Esophagus muscularis mucosa (tissue), 3 donors: ENCODE data around the gene GALNT18.

Experiments
- CTCF ChIP-seq, 3 experiments: fragments of 200-600 bp in 2 of 3; fragments of 450-650 bp in 1 of 3; sonication (generic) in 2 of 3; IDR thresholded peaks; one replicate each; pipeline ENCODE4 v1.5.1; 2017 to 2019; ENCODE audit warnings: antibody characterized with exemption in 3 of 3, mild to moderate bottlenecking in 2 of 3, moderate library complexity in 1 of 3
- POLR2AphosphoS5 ChIP-seq, 2 donors: sonication (generic); formaldehyde crosslinking; IDR thresholded peaks; one replicate each; pipeline ENCODE4 v1.6.1; 2017; ENCODE audit warnings: antibody characterized with exemption in 2 of 2

- TF ChIP-seq CTCF (IDR thresholded peaks at IDR 0.05) (no peak), POLR2AphosphoS5 (IDR thresholded peaks at IDR 0.05) (no peak)
These were observed 145.3 kb downstream of the GALNT18 start for GRCh38 chr11:11476499-11476898.
